Effector memory CD8-positive, alpha-beta T cell (primary cell): Measurements from ENCODE around the gene MAPKBP1.

Experiments used
- ATAC-seq: fragments of 150-1000 bp; cut with Tn5 transposase; replicated peaks from 2 replicates; pipeline ENCODE4 v1.10.0; 2021; ENCODE audit warnings: mild to moderate bottlenecking, moderate library complexity
- DNase-seq, 3 experiments: peaks; one replicate each; pipeline ENCODE4 v3.0.0; 2021
- H3K27ac Mint-ChIP-seq, 2 donors: one replicate each; pipeline ENCODE4 v1.8.0; 2022; ENCODE audit warnings: mild to moderate bottlenecking in 2 of 2, mixed read lengths in 2 of 2, moderate library complexity in 2 of 2
- H3K27me3 Mint-ChIP-seq, 2 donors: one replicate each; pipeline ENCODE4 v1.8.0; 2022; ENCODE audit warnings: mixed read lengths in 2 of 2
- H3K36me3 Mint-ChIP-seq: one replicate; pipeline ENCODE4 v1.8.0; 2022; ENCODE audit warnings: mild to moderate bottlenecking, moderate library complexity, mixed read lengths; ENCODE audit not compliant: insufficient read depth
- H3K4me1 Mint-ChIP-seq, 2 donors: one replicate each; pipeline ENCODE4 v1.8.0; 2022; ENCODE audit warnings: low read depth in 2 of 2, mixed read lengths in 2 of 2
- H3K4me3 Mint-ChIP-seq, 2 donors: one replicate each; pipeline ENCODE4 v1.8.0; 2022; ENCODE audit warnings: mild to moderate bottlenecking in 2 of 2, mixed read lengths in 2 of 2, moderate library complexity in 2 of 2
- H3K9me3 Mint-ChIP-seq, 2 donors: one replicate each; pipeline ENCODE4 v1.8.0; 2022; ENCODE audit warnings: mixed read lengths in 2 of 2

The MAPKBP1 gene

GRCh38 chr15:41869770-41870688 is 95.7 kb downstream of the MAPKBP1 start:
- Mint-ChIP-seq H3K4me1 (peaks cover 18 to 19% of the 10 kb centered on the region in 2 donors), H3K36me3 (peaks cover under 1% of the 10 kb centered on the region), H3K27ac (peak overlapping the region; percentile 62 to 81), H3K27me3 (no peaks in the 10 kb centered on the region), H3K4me3 (peak overlapping the region; percentile 7 to 43), H3K9me3 (no peaks in the 10 kb centered on the region)
- no peak for DNase-seq
- no peak for ATAC-seq

- Mint-ChIP-seq H3K4me1 (peaks cover 14 to 22% of the 10 kb centered on the region in 2 donors), H3K4me3 (peak overlapping the region; percentile 7 to 43), H3K27me3 (peaks cover 0 to 6% of the 10 kb centered on the region in 2 donors), H3K36me3 (peaks cover 5% of the 10 kb centered on the region), H3K27ac (peak overlapping the region; percentile 62 to 81), H3K9me3 (no peaks in the 10 kb centered on the region)
- DNase-seq (peak; percentile 26 to 34 (median 32)), ATAC-seq (peak; percentile 98)
Measured at GRCh38 chr15:41870689-41871081, 96.4 kb downstream of the MAPKBP1 start.

- peak overlapping the region; percentile 62 to 81 for H3K27ac Mint-ChIP-seq
- no peak overlapping the region for H3K4me3 Mint-ChIP-seq
- peaks cover 14 to 23% of the 10 kb centered on the region in 2 donors for H3K4me1 Mint-ChIP-seq
- peaks cover 0 to 7% of the 10 kb centered on the region in 2 donors for H3K27me3 Mint-ChIP-seq
- ATAC-seq (peak; percentile 2), DNase-seq (no peak)
- H3K9me3 Mint-ChIP-seq = no peaks in the 10 kb centered on the region
- H3K36me3 Mint-ChIP-seq = peaks cover 5% of the 10 kb centered on the region
Measured at GRCh38 chr15:41871175-41871905, 97.1 kb downstream of the MAPKBP1 start.

GRCh38 chr15:41872166-41872747 is 98.0 kb downstream of the MAPKBP1 start:
- peak overlapping the region; percentile 21 to 59 for H3K27ac Mint-ChIP-seq
- no peak overlapping the region for H3K4me3 Mint-ChIP-seq
- DNase-seq (no peak), ATAC-seq (no peak)
- H3K4me1 Mint-ChIP-seq = peaks cover 14 to 23% of the 10 kb centered on the region in 2 donors
- peaks cover 0 to 7% of the 10 kb centered on the region in 2 donors for H3K27me3 Mint-ChIP-seq
- no peaks in the 10 kb centered on the region for H3K9me3 Mint-ChIP-seq
- H3K36me3 Mint-ChIP-seq = peaks cover 5% of the 10 kb centered on the region

GRCh38 chr15:41873711-41874110 is 99.4 kb downstream of the MAPKBP1 start:
- Mint-ChIP-seq H3K4me3 (no peak overlapping the region), H3K36me3 (peaks cover 5% of the 10 kb centered on the region), H3K9me3 (no peaks in the 10 kb centered on the region), H3K27me3 (peaks cover 0 to 7% of the 10 kb centered on the region in 2 donors), H3K4me1 (peaks cover 14 to 22% of the 10 kb centered on the region in 2 donors), H3K27ac (peak overlapping the region in 1 of 2 donors; percentile 60)
- DNase-seq (no peak), ATAC-seq (no peak)

GRCh38 chr15:41874736-41875135 is 100.5 kb downstream of the MAPKBP1 start:
- no peaks in the 10 kb centered on the region for H3K9me3 Mint-ChIP-seq
- ATAC-seq = no peak
- peaks cover 5% of the 10 kb centered on the region for H3K36me3 Mint-ChIP-seq

GRCh38 chr15:41876007-41876406 is 101.7 kb downstream of the MAPKBP1 start:
- no peak for DNase-seq
- Mint-ChIP-seq H3K4me1 (peaks cover 7 to 21% of the 10 kb centered on the region in 2 donors), H3K36me3 (peaks cover 5% of the 10 kb centered on the region), H3K4me3 (no peak overlapping the region), H3K9me3 (no peaks in the 10 kb centered on the region), H3K27ac (peak overlapping the region; percentile 26 to 52), H3K27me3 (peaks cover 6 to 25% of the 10 kb centered on the region in 2 donors)
- ATAC-seq = no peak

More at GRCh38 chr15:41874736-41875135, 100.5 kb downstream of the MAPKBP1 start:
- Mint-ChIP-seq H3K4me3 (no peak overlapping the region), H3K4me1 (peaks cover 14 to 22% of the 10 kb centered on the region in 2 donors), H3K27me3 (peaks cover 0 to 13% of the 10 kb centered on the region in 2 donors), H3K27ac (peak overlapping the region in 1 of 2 donors; percentile 78)
- DNase-seq = no peak

- DNase-seq (no peak), ATAC-seq (no peak)
- Mint-ChIP-seq H3K27me3 (peaks cover 12 to 31% of the 10 kb centered on the region in 2 donors), H3K36me3 (peaks cover 5% of the 10 kb centered on the region), H3K9me3 (no peaks in the 10 kb centered on the region), H3K27ac (no peak overlapping the region), H3K4me3 (no peak overlapping the region), H3K4me1 (peaks cover 4 to 24% of the 10 kb centered on the region in 2 donors)
Measured at GRCh38 chr15:41876689-41877088, 102.4 kb downstream of the MAPKBP1 start.
